ENCODE measurements around the gene XK.

XK gene

DNA sequence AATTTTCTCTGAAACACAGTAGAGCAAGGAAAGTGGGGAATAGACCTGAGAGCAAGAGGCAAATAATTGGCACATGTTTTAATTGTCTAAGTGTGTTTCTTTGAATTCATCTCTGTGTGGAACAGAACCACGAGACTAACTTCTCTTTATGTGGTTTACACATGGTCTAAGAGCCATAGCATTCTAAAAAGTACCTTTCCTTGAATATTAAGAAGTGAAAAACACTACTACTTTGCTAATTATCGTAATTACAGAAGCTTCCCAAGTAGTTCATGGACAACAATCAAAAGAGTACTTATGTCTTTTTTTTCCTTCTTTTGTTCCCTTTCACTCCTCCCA is 91.4 kb downstream of the XK start:
- no peak overlapping the region for H3K4me3 ChIP-seq (ENCODE audit: low read depth, low read length)

DNA sequence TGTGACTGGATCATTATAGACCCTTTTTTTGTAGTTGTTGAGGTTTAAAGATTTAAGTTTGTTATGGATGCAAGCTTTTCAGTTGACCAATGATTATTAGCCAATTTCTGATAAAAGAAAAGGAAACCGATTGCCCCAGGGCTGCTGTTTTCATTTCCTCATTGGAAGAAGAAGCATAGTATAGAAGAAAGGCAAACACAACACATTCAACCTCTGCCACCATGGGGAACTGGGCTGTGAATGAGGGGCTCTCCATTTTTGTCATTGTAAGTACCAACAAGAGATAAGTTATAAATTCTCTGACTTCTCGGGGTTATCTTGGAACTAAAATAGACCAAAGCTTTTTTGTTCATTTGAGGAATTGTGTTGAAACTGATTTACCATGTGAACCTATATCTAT is 94.3 kb downstream of the XK start, which contains the start of gene CYBB:
TSS of gene CYBB (plus strand) at position 203 of the 400 bp plus-strand sequence. CDS start at position 222, 19 bp downstream.
- TF ChIP-seq, protein P1, sequence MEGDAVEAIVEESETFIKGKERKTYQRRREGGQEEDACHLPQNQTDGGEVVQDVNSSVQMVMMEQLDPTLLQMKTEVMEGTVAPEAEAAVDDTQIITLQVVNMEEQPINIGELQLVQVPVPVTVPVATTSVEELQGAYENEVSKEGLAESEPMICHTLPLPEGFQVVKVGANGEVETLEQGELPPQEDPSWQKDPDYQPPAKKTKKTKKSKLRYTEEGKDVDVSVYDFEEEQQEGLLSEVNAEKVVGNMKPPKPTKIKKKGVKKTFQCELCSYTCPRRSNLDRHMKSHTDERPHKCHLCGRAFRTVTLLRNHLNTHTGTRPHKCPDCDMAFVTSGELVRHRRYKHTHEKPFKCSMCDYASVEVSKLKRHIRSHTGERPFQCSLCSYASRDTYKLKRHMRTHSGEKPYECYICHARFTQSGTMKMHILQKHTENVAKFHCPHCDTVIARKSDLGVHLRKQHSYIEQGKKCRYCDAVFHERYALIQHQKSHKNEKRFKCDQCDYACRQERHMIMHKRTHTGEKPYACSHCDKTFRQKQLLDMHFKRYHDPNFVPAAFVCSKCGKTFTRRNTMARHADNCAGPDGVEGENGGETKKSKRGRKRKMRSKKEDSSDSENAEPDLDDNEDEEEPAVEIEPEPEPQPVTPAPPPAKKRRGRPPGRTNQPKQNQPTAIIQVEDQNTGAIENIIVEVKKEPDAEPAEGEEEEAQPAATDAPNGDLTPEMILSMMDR (IDR thresholded peaks at IDR 0.05; ENCODE audit: insufficient read depth, low read depth, low read length, missing control alignments): no peak
- DNase-seq (ENCODE audit: low read depth): peak; percentile 43
- peak within 1 kb of the TSS; percentile 74 for H3K4me3 ChIP-seq (ENCODE audit: low read depth, low read length)

More for the DNA sequence above, 91.4 kb downstream of the XK start:
- TF ChIP-seq, protein P1 (IDR thresholded peaks at IDR 0.05; ENCODE audit: insufficient read depth, low read depth, low read length, missing control alignments): no peak
- no peak for DNase-seq (ENCODE audit: low read depth)

DNA sequence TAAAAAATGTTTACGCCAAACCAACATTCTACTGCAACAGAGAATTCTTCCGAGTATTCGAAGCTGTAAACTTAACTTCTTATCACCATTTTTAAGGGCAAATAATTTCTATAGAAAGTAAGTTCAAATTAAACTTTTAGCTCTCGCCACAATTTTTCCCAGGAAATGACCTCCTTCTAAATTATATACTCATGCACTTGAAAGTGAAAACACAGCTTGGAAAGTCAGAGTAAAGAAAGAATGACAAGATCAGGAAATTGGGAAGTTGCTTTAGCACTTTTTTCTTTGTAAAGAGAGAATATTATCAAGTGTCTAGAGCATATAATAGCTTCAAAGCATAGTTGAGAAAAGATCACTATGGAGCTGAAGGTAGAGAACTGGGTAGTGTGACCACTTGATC is 95.5 kb downstream of the XK start:
- TF ChIP-seq, protein P1 (IDR thresholded peaks at IDR 0.05; ENCODE audit: insufficient read depth, low read depth, low read length, missing control alignments): no peak
- DNase-seq (ENCODE audit: low read depth): no peak
- H3K4me3 ChIP-seq (ENCODE audit: low read depth, low read length): peak overlapping the region; percentile 74
